Measurements from ENCODE around the gene NR4A2. TPM values are rescaled to one million over a fixed set of nuclear protein-coding genes. Genes with fewer than 3 reads are reported as not detected.

NR4A2 gene
- total RNA-seq, 1 experiment from 2014 or later = 17.9 TPM

GRCh38 chr2:156325688-156326525 lies 6.6 kb downstream of the NR4A2 start:
- BruUV-seq (replicated peaks) = no TSS peak
- peaks cover 3% of the 10 kb centered on the region for H3K79me2 ChIP-seq (ENCODE audit: insufficient read depth, low read length)
- DNase-seq (ENCODE audit: low read depth, low spot score) = no peak
- H3K4me2 ChIP-seq (ENCODE audit: low read length) = no peak overlapping the region
- no peak overlapping the region for H3K27ac ChIP-seq (ENCODE audit: low read depth, low read length)
- no peak overlapping the region for H3K9ac ChIP-seq (ENCODE audit: low read length)
- no peaks in the 10 kb centered on the region for H3K9me3 ChIP-seq (ENCODE audit: control insufficient read depth in 1 of 2, insufficient read depth in 1 of 2, low read depth in 1 of 2, low read length in 2 of 2)
- peaks cover 16 to 22% of the 10 kb centered on the region in 2 experiments; a peak in 3 of 4 replicates for H3K36me3 ChIP-seq (ENCODE audit: control insufficient read depth in 1 of 2, insufficient read depth in 2 of 2, low read length in 2 of 2)
- ChIA-PET POLR2A (no interaction called here), CTCF (no interaction called here), RAD21 (ENCODE audit: low non-redundant PET in 1 of 2, low total read pairs in 2 of 2, uncharacterized antibody in 2 of 2, unreplicated experiment in 2 of 2) (no interaction called here)
- ATAC-seq = no peak
- H4K20me1 ChIP-seq (ENCODE audit: insufficient read depth) = no peaks in the 10 kb centered on the region
- no peaks in the 10 kb centered on the region for H3K27me3 ChIP-seq (ENCODE audit: insufficient read depth, low read length)
- no peak for TF ChIP-seq EGR1 (IDR thresholded peaks at IDR 0.05; ENCODE audit: low read depth)
- TF ChIP-seq YY1 (IDR thresholded peaks at IDR 0.05; ENCODE audit: extremely low read depth, insufficient replicate concordance, low read depth, low read length) = no peak
- no peak for TF ChIP-seq TCF7L2 (IDR thresholded peaks at IDR 0.05; ENCODE audit: borderline replicate concordance, extremely low read depth, insufficient read depth, insufficient read length)
- TF ChIP-seq POLR2AphosphoS5 (IDR thresholded peaks at IDR 0.05; ENCODE audit: low read depth, low read length) = no peak
- no peak for TF ChIP-seq FOSL1 (IDR thresholded peaks at IDR 0.05; ENCODE audit: low read depth)
- no peak for TF ChIP-seq CBX3 (IDR thresholded peaks at IDR 0.05; ENCODE audit: low read depth)
- TF ChIP-seq ELF1 (IDR thresholded peaks at IDR 0.05; ENCODE audit: borderline replicate concordance, low read depth) = no peak
- no peak for TF ChIP-seq SP1 (IDR thresholded peaks at IDR 0.05; ENCODE audit: low read depth)
- TF ChIP-seq ZBTB33 (IDR thresholded peaks at IDR 0.05; ENCODE audit: extremely low read depth, insufficient replicate concordance, low read length) = no peak
- TF ChIP-seq SRF (IDR thresholded peaks at IDR 0.05; ENCODE audit: low read depth) = no peak
- TF ChIP-seq POLR2A (IDR thresholded peaks at IDR 0.05; ENCODE audit: borderline replicate concordance, extremely low read depth, insufficient read depth, insufficient read length) = no peak
- no peak for TF ChIP-seq ZNF274 (IDR thresholded peaks at IDR 0.05; ENCODE audit: low read depth, low read length)
- intact Hi-C loops (cut with micrococcal nuclease) = no loop called here
- H2AFZ ChIP-seq (ENCODE audit: low read depth, low read length, poor library complexity, severe bottlenecking) = no peak overlapping the region
- H3K4me1 ChIP-seq (ENCODE audit: control insufficient read depth in 1 of 2, insufficient read depth in 2 of 2, low read length in 2 of 2) = no peaks in the 10 kb centered on the region
- no peak overlapping the region for H3K4me3 ChIP-seq (replicated peaks in 1 of 2; ENCODE audit: low read depth in 1 of 2, low read length in 2 of 2)
- H3K9me2 ChIP-seq (ENCODE audit: insufficient read depth) = no peaks in the 10 kb centered on the region
